Activated T-cell treated with anti-CD3 and anti-CD28 coated beads, Interleukin-2, amount 50 U/mL, for 72 hours (primary cell): ENCODE measurements around the gene MKNK2. TPM values are rescaled to one million over a fixed set of nuclear protein-coding genes. Genes with fewer than 3 reads are reported as not detected.
"Not testable (repeated sequence)": the region's sequence is repeated elsewhere in the genome, so short reads cannot be mapped to it uniquely, and the experiment has no call there.

ENCODE experiments used
- ATAC-seq, 2 donors: fragments of 150-1000 bp; cut with Tn5 transposase; replicated peaks in 1 of 2; 2 replicates each; pipeline ENCODE4 v1.10.0; 2021; ENCODE audit warnings: moderate library complexity in 2 of 2, mild to moderate bottlenecking in 1 of 2
- DNase-seq, 2 donors: peaks; one replicate each; pipeline ENCODE4 v3.0.0; 2021 to 2022; ENCODE audit warnings: mixed read lengths in 1 of 2
- H3K27ac Mint-ChIP-seq: one replicate; pipeline ENCODE4 v1.8.0; 2022; ENCODE audit warnings: mild to moderate bottlenecking, moderate library complexity, mixed read lengths
- H3K27me3 Mint-ChIP-seq: one replicate; pipeline ENCODE4 v1.8.0; 2022; ENCODE audit warnings: low read depth, mixed read lengths
- H3K36me3 Mint-ChIP-seq, 2 donors: one replicate each; pipeline ENCODE4 v1.8.0; 2022; ENCODE audit warnings: mixed read lengths in 2 of 2, mild to moderate bottlenecking in 1 of 2; ENCODE audit not compliant: insufficient read depth in 2 of 2
- H3K4me1 Mint-ChIP-seq: one replicate; pipeline ENCODE4 v1.8.0; 2022; ENCODE audit warnings: low read depth, mixed read lengths
- H3K4me3 Mint-ChIP-seq, 2 donors: one replicate each; pipeline ENCODE4 v1.8.0; 2022; ENCODE audit warnings: mild to moderate bottlenecking in 2 of 2, mixed read lengths in 2 of 2, moderate library complexity in 2 of 2
- H3K9me3 Mint-ChIP-seq, 2 donors: one replicate each; pipeline ENCODE4 v1.8.0; 2022; ENCODE audit warnings: mixed read lengths in 2 of 2
- total RNA-seq, 2 donors: library from RNA; stranded (reverse); gene quantifications; one replicate each; pipeline ENCODE4 v1.2.3, GENCODE V29; 2022

MKNK2 gene
- total RNA-seq, 2 donors from 2014 or later = 120 to 121 TPM

- no peak for DNase-seq
- H3K27ac Mint-ChIP-seq = peak overlapping the region; percentile 96
- H3K36me3 Mint-ChIP-seq = peaks cover 0 to 6% of the 10 kb centered on the region in 2 donors
- H3K9me3 Mint-ChIP-seq = no peaks in the 10 kb centered on the region
- H3K4me1 Mint-ChIP-seq = peaks cover 17% of the 10 kb centered on the region
- H3K4me3 Mint-ChIP-seq = peak overlapping the region; percentile 92 to 94
- H3K27me3 Mint-ChIP-seq = no peaks in the 10 kb centered on the region
- no peak for ATAC-seq
Measured at GRCh38 chr19:2040647-2041432, 10.2 kb downstream of the MKNK2 start.

- DNase-seq (no peak), ATAC-seq (no peak)
- peaks cover 0 to 6% of the 10 kb centered on the region in 2 donors for H3K36me3 Mint-ChIP-seq
- peak overlapping the region in 1 of 2 donors; percentile 94 for H3K4me3 Mint-ChIP-seq
- H3K9me3 Mint-ChIP-seq = peaks cover 0 to 1% of the 10 kb centered on the region in 2 donors
- peak overlapping the region; percentile 33 for H3K27ac Mint-ChIP-seq
- H3K27me3 Mint-ChIP-seq = no peaks in the 10 kb centered on the region
- peaks cover 20% of the 10 kb centered on the region for H3K4me1 Mint-ChIP-seq
Measured at GRCh38 chr19:2039959-2040646, 10.9 kb downstream of the MKNK2 start.

- no peak for ATAC-seq
- no peak for DNase-seq
- no peak overlapping the region for H3K27ac Mint-ChIP-seq
Measured at GRCh38 chr19:2039089-2039958, 11.7 kb downstream of the MKNK2 start.

GRCh38 chr19:2038284-2039088 lies 12.6 kb downstream of the MKNK2 start:
- Mint-ChIP-seq H3K9me3 (peaks cover 0 to 1% of the 10 kb centered on the region in 2 donors), H3K27me3 (no peaks in the 10 kb centered on the region), H3K36me3 (peaks cover 0 to 6% of the 10 kb centered on the region in 2 donors), H3K4me3 (no peak overlapping the region), H3K27ac (no peak overlapping the region), H3K4me1 (peaks cover 25% of the 10 kb centered on the region)
- ATAC-seq (no peak), DNase-seq (no peak)

More at GRCh38 chr19:2039089-2039958, 11.7 kb downstream of the MKNK2 start:
- Mint-ChIP-seq H3K4me1 (peaks cover 26% of the 10 kb centered on the region), H3K27me3 (no peaks in the 10 kb centered on the region), H3K4me3 (peak overlapping the region in 1 of 2 donors; percentile 40), H3K9me3 (peaks cover 0 to 1% of the 10 kb centered on the region in 2 donors), H3K36me3 (peaks cover 0 to 6% of the 10 kb centered on the region in 2 donors)

- H3K4me1 Mint-ChIP-seq = peaks cover 30% of the 10 kb centered on the region
- no peak for ATAC-seq
- H3K27me3 Mint-ChIP-seq = no peaks in the 10 kb centered on the region
- H3K4me3 Mint-ChIP-seq = no peak overlapping the region
- peaks cover 0 to 6% of the 10 kb centered on the region in 2 donors for H3K36me3 Mint-ChIP-seq
- no peak overlapping the region for H3K27ac Mint-ChIP-seq
- peaks cover 0 to 1% of the 10 kb centered on the region in 2 donors for H3K9me3 Mint-ChIP-seq
- DNase-seq = no peak
Measured at GRCh38 chr19:2037651-2038255, 13.3 kb downstream of the MKNK2 start.

GRCh38 chr19:2036424-2036823 lies 14.6 kb downstream of the MKNK2 start:
- DNase-seq = no peak
- H3K4me3 Mint-ChIP-seq = no peak overlapping the region
- no peak overlapping the region for H3K27ac Mint-ChIP-seq
- peaks cover 40% of the 10 kb centered on the region for H3K4me1 Mint-ChIP-seq
- peaks cover 0 to 1% of the 10 kb centered on the region in 2 donors for H3K9me3 Mint-ChIP-seq
- peaks cover 0 to 5% of the 10 kb centered on the region in 2 donors for H3K36me3 Mint-ChIP-seq
- ATAC-seq = no peak
- no peaks in the 10 kb centered on the region for H3K27me3 Mint-ChIP-seq

- ATAC-seq = no peak
- no peak overlapping the region for H3K4me3 Mint-ChIP-seq
Measured at GRCh38 chr19:2035590-2035991, 15.5 kb downstream of the MKNK2 start.

GRCh38 chr19:2034729-2035589 lies 16.1 kb downstream of the MKNK2 start:
- Mint-ChIP-seq H3K36me3 (peaks cover 0 to 4% of the 10 kb centered on the region in 2 donors), H3K27me3 (no peaks in the 10 kb centered on the region), H3K4me1 (peaks cover 29% of the 10 kb centered on the region), H3K4me3 (peak overlapping the region; percentile 8 to 34), H3K9me3 (peaks cover 0 to 1% of the 10 kb centered on the region in 2 donors), H3K27ac (peak overlapping the region; percentile 4)
- peak; percentile 56 to 60 for ATAC-seq
- DNase-seq = peak; percentile 77 to 84

More at GRCh38 chr19:2035590-2035991, 15.5 kb downstream of the MKNK2 start:
- peak overlapping the region; percentile 4 for H3K27ac Mint-ChIP-seq
- peaks cover 0 to 1% of the 10 kb centered on the region in 2 donors for H3K9me3 Mint-ChIP-seq
- no peaks in the 10 kb centered on the region for H3K27me3 Mint-ChIP-seq
- DNase-seq = no peak
- peaks cover 32% of the 10 kb centered on the region for H3K4me1 Mint-ChIP-seq
- peaks cover 0 to 4% of the 10 kb centered on the region in 2 donors for H3K36me3 Mint-ChIP-seq

GRCh38 chr19:2034253-2034652 lies 16.8 kb downstream of the MKNK2 start:
- DNase-seq, H3K27me3 Mint-ChIP-seq, H3K27ac Mint-ChIP-seq, H3K36me3 Mint-ChIP-seq, H3K4me3 Mint-ChIP-seq, ATAC-seq, H3K9me3 Mint-ChIP-seq: not testable (repeated sequence)
- H3K4me1 Mint-ChIP-seq = peaks cover 29% of the 10 kb centered on the region

GRCh38 chr19:2033825-2034159 lies 17.3 kb downstream of the MKNK2 start:
- H3K4me1 Mint-ChIP-seq = peaks cover 29% of the 10 kb centered on the region
- H3K4me3 Mint-ChIP-seq = no peak overlapping the region
- H3K27me3 Mint-ChIP-seq = no peaks in the 10 kb centered on the region
- peaks cover 0 to 1% of the 10 kb centered on the region in 2 donors for H3K9me3 Mint-ChIP-seq
- H3K27ac Mint-ChIP-seq = no peak overlapping the region
- DNase-seq = no peak
- ATAC-seq = no peak
- H3K36me3 Mint-ChIP-seq = peaks cover 0 to 2% of the 10 kb centered on the region in 2 donors

- ATAC-seq (no peak), DNase-seq (no peak)
- Mint-ChIP-seq H3K4me3 (peak overlapping the region; percentile 63 to 84), H3K27me3 (no peaks in the 10 kb centered on the region), H3K4me1 (peaks cover 29% of the 10 kb centered on the region), H3K27ac (peak overlapping the region; percentile 42), H3K9me3 (peaks cover 0 to 1% of the 10 kb centered on the region in 2 donors), H3K36me3 (peaks cover 0 to 2% of the 10 kb centered on the region in 2 donors)
Measured at GRCh38 chr19:2033115-2033824, 17.8 kb downstream of the MKNK2 start.
